ENCODE results near the gene CDC14A.

The CDC14A gene

GRCh38 chr1:100344774-100345173, 7.5 kb upstream of the CDC14A start:
- Histone ChIP-seq H3K4me2 (ENCODE audit: low read depth, low read length, poor library complexity, severe bottlenecking) (no peak overlapping the region), H3K9ac (ENCODE audit: low read length) (no peak overlapping the region), H3K79me2 (ENCODE audit: insufficient read depth, low read length) (no peaks in the 10 kb centered on the region), H3K9me2 (replicated peaks; ENCODE audit: insufficient read depth, low read length) (no peaks in the 10 kb centered on the region), H3F3A (ENCODE audit: insufficient read depth) (no peaks in the 10 kb centered on the region), H3K36me3 (ENCODE audit: low read length) (no peaks in the 10 kb centered on the region), H2AFZ (ENCODE audit: low read depth, low read length, severe bottlenecking) (no peak overlapping the region), H3K27me3 (ENCODE audit: low read length) (no peaks in the 10 kb centered on the region), H4K20me1 (ENCODE audit: low read depth, low read length) (no peaks in the 10 kb centered on the region), H3K4me3 (ENCODE audit: insufficient read depth, low read length, poor library complexity, severe bottlenecking) (no peak overlapping the region), H3K9me3 (ENCODE audit: insufficient read depth, low read length) (no peaks in the 10 kb centered on the region), H3K27ac (ENCODE audit: low read depth, low read length) (no peak overlapping the region)
- TF ChIP-seq EZH2phosphoT487 (conservative IDR thresholded peaks at IDR 0.05; ENCODE audit: low read length) (no peak), CTCF (IDR thresholded peaks at IDR 0.05; ENCODE audit: insufficient read depth, low read length, poor library complexity, severe bottlenecking) (no peak)

- TF ChIP-seq EZH2phosphoT487 (conservative IDR thresholded peaks at IDR 0.05; ENCODE audit: low read length), result no peak
- TF ChIP-seq CTCF (IDR thresholded peaks at IDR 0.05; ENCODE audit: insufficient read depth, low read length, poor library complexity, severe bottlenecking), result no peak
- no peaks in the 10 kb centered on the region for H3K27me3 ChIP-seq (ENCODE audit: low read length)
- H3K36me3 ChIP-seq (ENCODE audit: low read length), result no peaks in the 10 kb centered on the region
- H3K4me2 ChIP-seq (ENCODE audit: low read depth, low read length, poor library complexity, severe bottlenecking), result no peak overlapping the region
- H2AFZ ChIP-seq (ENCODE audit: low read depth, low read length, severe bottlenecking), result no peak overlapping the region
- H3K79me2 ChIP-seq (ENCODE audit: insufficient read depth, low read length), result no peaks in the 10 kb centered on the region
- H4K20me1 ChIP-seq (ENCODE audit: low read depth, low read length), result no peaks in the 10 kb centered on the region
- H3K9ac ChIP-seq (ENCODE audit: low read length), result no peak overlapping the region
- no peak overlapping the region for H3K27ac ChIP-seq (ENCODE audit: low read depth, low read length)
- H3F3A ChIP-seq (ENCODE audit: insufficient read depth), result peaks cover 11% of the 10 kb centered on the region
- no peak overlapping the region for H3K4me3 ChIP-seq (ENCODE audit: insufficient read depth, low read length, poor library complexity, severe bottlenecking)
- no peaks in the 10 kb centered on the region for H3K9me3 ChIP-seq (ENCODE audit: insufficient read depth, low read length)
- H3K9me2 ChIP-seq (replicated peaks; ENCODE audit: insufficient read depth, low read length), result no peaks in the 10 kb centered on the region
Measured at GRCh38 chr1:100346387-100346786, 5.9 kb upstream of the CDC14A start.

GRCh38 chr1:100347009-100347966, 5.0 kb upstream of the CDC14A start:
- Histone ChIP-seq H3F3A (ENCODE audit: insufficient read depth) (peaks cover 15% of the 10 kb centered on the region), H3K9me2 (replicated peaks; ENCODE audit: insufficient read depth, low read length) (no peaks in the 10 kb centered on the region), H4K20me1 (ENCODE audit: low read depth, low read length) (no peaks in the 10 kb centered on the region), H3K27ac (ENCODE audit: low read depth, low read length) (no peak overlapping the region), H3K36me3 (ENCODE audit: low read length) (no peaks in the 10 kb centered on the region), H3K4me3 (ENCODE audit: insufficient read depth, low read length, poor library complexity, severe bottlenecking) (no peak overlapping the region), H3K9me3 (ENCODE audit: insufficient read depth, low read length) (no peaks in the 10 kb centered on the region), H3K27me3 (ENCODE audit: low read length) (no peaks in the 10 kb centered on the region), H3K9ac (ENCODE audit: low read length) (no peak overlapping the region), H2AFZ (ENCODE audit: low read depth, low read length, severe bottlenecking) (no peak overlapping the region), H3K4me2 (ENCODE audit: low read depth, low read length, poor library complexity, severe bottlenecking) (no peak overlapping the region), H3K79me2 (ENCODE audit: insufficient read depth, low read length) (no peaks in the 10 kb centered on the region)
- TF ChIP-seq EZH2phosphoT487 (conservative IDR thresholded peaks at IDR 0.05; ENCODE audit: low read length) (no peak), CTCF (IDR thresholded peaks at IDR 0.05; ENCODE audit: insufficient read depth, low read length, poor library complexity, severe bottlenecking) (no peak)
